Karpas-422 (cell line): ENCODE data around the gene ATRN. TPM values are rescaled to one million over a fixed set of nuclear protein-coding genes. Genes with fewer than 3 reads are reported as not detected.
A peak's percentile ranks its signal among the peaks of the same experiment; 100 is the strongest.
"Not testable (repeated sequence)": the region's sequence is repeated elsewhere in the genome, so short reads cannot be mapped to it uniquely, and the experiment has no call there.

Experiments
- DNase-seq: peaks from one replicate; pipeline ENCODE4 v3.0.0-alpha.2; 2015
- H2AFZ ChIP-seq: fragments of 200-600 bp; sonication (generic); 2 replicates; pipeline ENCODE4 v1.6.1; 2014; ENCODE audit warnings: antibody characterized with exemption, low read length, mixed read lengths
- H3K27ac ChIP-seq: fragments of 200-600 bp; sonication (generic); 2 replicates; pipeline ENCODE4 v1.5.1; 2014; ENCODE audit warnings: mild to moderate bottlenecking, low read length, moderate library complexity
- H3K27me3 ChIP-seq: fragments of 200-600 bp; sonication (generic); 2 replicates; pipeline ENCODE4 v1.6.1; 2014; ENCODE audit warnings: low read length, mixed read lengths
- H3K36me3 ChIP-seq: fragments of 200-600 bp; sonication (generic); 2 replicates; pipeline ENCODE4 v1.6.1; 2014; ENCODE audit warnings: low read length, mixed read lengths; ENCODE audit not compliant: insufficient read depth
- H3K4me1 ChIP-seq: fragments of 200-600 bp; sonication (generic); 2 replicates; pipeline ENCODE4 v1.6.1; 2014; ENCODE audit warnings: mild to moderate bottlenecking, low read length, mixed read lengths
- H3K4me2 ChIP-seq: fragments of 200-600 bp; sonication (generic); 2 replicates; pipeline ENCODE4 v1.6.1; 2014; ENCODE audit warnings: low read length, low read depth, mild to moderate bottlenecking; ENCODE audit not compliant: poor library complexity, severe bottlenecking
- H3K4me3 ChIP-seq: fragments of 200-600 bp; sonication (generic); 2 replicates; pipeline ENCODE4 v1.5.1; 2014; ENCODE audit warnings: mild to moderate bottlenecking, antibody characterized with exemption, low read length, mixed read lengths
- H3K79me2 ChIP-seq: fragments of 200-600 bp; sonication (generic); 2 replicates; pipeline ENCODE4 v1.6.1; 2014; ENCODE audit warnings: mild to moderate bottlenecking, low read length, mixed read lengths
- H3K9ac ChIP-seq: fragments of 200-600 bp; sonication (generic); 2 replicates; pipeline ENCODE4 v1.6.0; 2014; ENCODE audit warnings: low read length
- H3K9me2 ChIP-seq: fragments of 200-600 bp; sonication (generic), shearing (Covaris generic); replicated peaks from 2 replicates; pipeline ENCODE4 v1.6.0; 2014; ENCODE audit warnings: mild to moderate bottlenecking, low read length, moderate library complexity; ENCODE audit not compliant: insufficient read depth
- H3K9me3 ChIP-seq: fragments of 300-700, 200-600 bp; sonication (generic); 2 replicates; pipeline ENCODE4 v1.6.1; 2014; ENCODE audit warnings: low read length, mixed read lengths
- H4K20me1 ChIP-seq: fragments of 200-600 bp; sonication (generic); 2 replicates; pipeline ENCODE4 v1.6.1; 2014; ENCODE audit warnings: mild to moderate bottlenecking, antibody characterized with exemption, low read length, low read depth; ENCODE audit not compliant: insufficient read depth
- total RNA-seq: library from RNA; depleted of rRNA; stranded (reverse); fragments of >200 nt; shearing (Covaris generic); gene quantifications from 2 replicates; pipeline ENCODE4 v1.2.3, GENCODE V29; 2014; ENCODE audit warnings: low replicate concordance; rRNA removed

ATRN gene
- 7.9 and 8.2 TPM in 2 replicates for total RNA-seq

DNA sequence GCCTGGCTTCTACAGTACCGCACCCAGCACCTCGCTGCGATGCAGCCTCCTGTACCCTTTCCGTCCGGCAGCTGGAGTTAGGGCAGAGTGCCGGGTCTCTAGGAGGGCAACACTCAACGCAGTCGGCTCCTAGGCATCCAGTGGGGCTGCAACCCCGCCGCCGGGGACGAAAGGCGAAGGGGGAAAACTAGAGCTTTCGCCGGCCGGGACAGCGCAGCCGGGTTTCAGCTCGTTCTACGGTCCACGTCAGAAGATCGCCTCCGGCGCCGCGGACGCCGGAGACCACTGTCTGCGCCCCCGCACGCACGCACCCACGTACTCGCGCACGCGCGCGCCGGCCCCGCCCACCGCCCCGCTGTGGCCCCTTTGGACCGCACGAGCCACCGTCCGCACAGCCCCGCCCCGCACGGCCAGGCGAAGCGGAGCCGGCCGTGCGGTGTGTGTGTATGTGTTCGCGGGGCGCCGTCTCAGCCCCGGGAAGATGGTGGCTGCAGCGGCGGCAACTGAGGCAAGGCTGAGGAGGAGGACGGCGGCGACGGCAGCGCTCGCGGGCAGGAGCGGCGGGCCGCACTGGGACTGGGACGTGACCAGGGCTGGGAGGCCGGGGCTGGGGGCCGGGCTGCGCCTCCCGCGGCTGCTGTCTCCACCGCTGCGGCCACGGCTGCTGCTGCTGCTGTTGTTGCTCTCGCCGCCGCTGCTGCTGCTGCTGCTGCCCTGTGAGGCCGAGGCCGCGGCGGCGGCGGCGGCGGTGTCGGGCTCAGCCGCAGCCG lies at the start of gene ATRN:
ATRN (plus strand) TSS at position 392 of the 770 bp plus-strand sequence; CDS start at position 482, 90 bp downstream.
- Histone ChIP-seq H3K27me3 (0 out of 2 replicates have a peak, but pooled peaks cover 3% of the 10 kb centered on the region), H3K79me2 (peaks cover 10% of the 10 kb centered on the region; the same call in 1 of the 2 replicates), H3K36me3 (no peaks in the 10 kb centered on the region), H3K4me1 (peaks cover 21% of the 10 kb centered on the region), H3K4me2 (peak within 1 kb of the TSS; percentile 93), H3K9me2 (no peaks in the 10 kb centered on the region), H2AFZ (peak within 1 kb of the TSS; percentile 98), H3K27ac (no peak within 1 kb of the TSS), H3K4me3 (peak within 1 kb of the TSS; percentile 99), H4K20me1 (peaks cover 28% of the 10 kb centered on the region), H3K9me3 (no peaks in the 10 kb centered on the region), H3K9ac (peak within 1 kb of the TSS; percentile 89)
- peak; percentile 95 for DNase-seq

DNA sequence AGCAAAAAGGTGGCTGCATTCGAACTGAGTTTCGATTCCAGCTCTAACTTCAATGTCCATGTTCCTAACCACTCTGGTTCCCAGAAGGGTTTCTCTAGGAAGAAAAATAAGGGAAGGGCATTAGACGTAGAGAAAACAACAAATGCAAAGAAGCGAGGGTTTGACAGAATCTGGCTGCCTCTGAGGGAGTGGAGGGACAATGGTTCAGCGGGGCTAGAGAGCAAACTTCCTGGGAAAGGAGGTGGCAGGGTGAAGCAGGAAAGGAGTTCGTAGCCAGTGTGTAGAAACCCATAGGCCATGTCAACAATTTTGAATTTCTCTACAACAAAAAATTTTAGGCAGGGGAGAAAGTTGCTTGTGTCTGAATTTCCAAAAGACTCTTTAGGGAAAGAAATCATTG lies 48.8 kb upstream of the ATRN start:
- H4K20me1 ChIP-seq, result no peaks in the 10 kb centered on the region
- H3K9ac ChIP-seq, result no peak overlapping the region
- H2AFZ ChIP-seq, result no peak overlapping the region
- no peak overlapping the region for H3K4me2 ChIP-seq
- no peaks in the 10 kb centered on the region for H3K27me3 ChIP-seq
- no peaks in the 10 kb centered on the region for H3K79me2 ChIP-seq
- H3K4me3 ChIP-seq, result no peak overlapping the region
- H3K9me2 ChIP-seq, result no peaks in the 10 kb centered on the region
- H3K4me1 ChIP-seq, result no peaks in the 10 kb centered on the region
- DNase-seq, result no peak
- no peak overlapping the region for H3K27ac ChIP-seq
- H3K36me3 ChIP-seq, result no peaks in the 10 kb centered on the region
- H3K9me3 ChIP-seq, result no peaks in the 10 kb centered on the region

- no peaks in the 10 kb centered on the region for H3K9me3 ChIP-seq
- no peaks in the 10 kb centered on the region for H3K9me2 ChIP-seq
- H3K4me2 ChIP-seq, result no peak overlapping the region
Observed at GRCh38 chr20:3423126-3423525, 47.7 kb upstream of the ATRN start.

GRCh38 chr20:3426766-3427165 lies 44.1 kb upstream of the ATRN start:
- not testable (repeated sequence) for H3K9ac ChIP-seq, H3K4me3 ChIP-seq, H3K9me3 ChIP-seq, H3K27ac ChIP-seq, H4K20me1 ChIP-seq, H3K79me2 ChIP-seq, H3K4me2 ChIP-seq, H3K9me2 ChIP-seq, H2AFZ ChIP-seq, H3K27me3 ChIP-seq, H3K4me1 ChIP-seq, H3K36me3 ChIP-seq, DNase-seq

More at GRCh38 chr20:3423126-3423525, 47.7 kb upstream of the ATRN start:
- no peaks in the 10 kb centered on the region for H3K27me3 ChIP-seq
- no peak overlapping the region for H3K9ac ChIP-seq
- H3K4me3 ChIP-seq, result no peak overlapping the region
- no peak overlapping the region for H2AFZ ChIP-seq
- no peaks in the 10 kb centered on the region for H3K4me1 ChIP-seq
- no peaks in the 10 kb centered on the region for H3K36me3 ChIP-seq
- no peak overlapping the region for H3K27ac ChIP-seq
- no peaks in the 10 kb centered on the region for H4K20me1 ChIP-seq
- DNase-seq, result no peak
- H3K79me2 ChIP-seq, result no peaks in the 10 kb centered on the region

GRCh38 chr20:3430376-3431069 lies 40.3 kb upstream of the ATRN start:
- no peak overlapping the region for H3K27ac ChIP-seq
- H3K79me2 ChIP-seq, result no peaks in the 10 kb centered on the region
- no peaks in the 10 kb centered on the region for H3K9me2 ChIP-seq
- no peaks in the 10 kb centered on the region for H3K4me1 ChIP-seq
- H4K20me1 ChIP-seq, result no peaks in the 10 kb centered on the region
- H3K27me3 ChIP-seq, result no peaks in the 10 kb centered on the region
- H2AFZ ChIP-seq, result no peak overlapping the region
- no peak overlapping the region for H3K9ac ChIP-seq
- no peaks in the 10 kb centered on the region for H3K9me3 ChIP-seq
- H3K36me3 ChIP-seq, result no peaks in the 10 kb centered on the region
- DNase-seq, result no peak
- no peak overlapping the region for H3K4me2 ChIP-seq
- H3K4me3 ChIP-seq, result no peak overlapping the region

DNA sequence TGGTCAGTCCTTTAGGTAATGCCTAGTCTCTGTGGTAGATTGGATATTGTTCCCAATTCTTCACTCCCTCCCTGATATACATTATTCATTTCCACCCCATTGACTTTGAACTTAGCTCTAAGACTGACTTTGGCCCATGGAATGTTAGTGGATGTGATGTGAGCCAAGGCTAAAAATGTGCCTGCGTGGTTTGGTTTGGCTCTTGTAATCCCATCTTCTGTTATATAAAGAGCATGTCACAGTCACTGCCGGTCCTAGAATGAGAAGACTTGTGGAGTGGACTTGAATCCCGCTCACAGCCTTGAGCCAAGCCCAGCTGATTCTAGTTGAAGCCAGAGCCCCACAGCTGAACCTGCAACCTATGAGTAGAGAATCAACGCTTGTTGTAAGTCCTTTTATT lies 39.7 kb upstream of the ATRN start:
- Histone ChIP-seq H3K4me3 (no peak overlapping the region), H3K27me3 (no peaks in the 10 kb centered on the region), H4K20me1 (no peaks in the 10 kb centered on the region), H3K36me3 (no peaks in the 10 kb centered on the region), H3K9me2 (no peaks in the 10 kb centered on the region), H3K4me1 (no peaks in the 10 kb centered on the region), H2AFZ (no peak overlapping the region), H3K9ac (no peak overlapping the region), H3K9me3 (no peaks in the 10 kb centered on the region), H3K27ac (no peak overlapping the region), H3K79me2 (no peaks in the 10 kb centered on the region), H3K4me2 (no peak overlapping the region)
- no peak for DNase-seq

DNA sequence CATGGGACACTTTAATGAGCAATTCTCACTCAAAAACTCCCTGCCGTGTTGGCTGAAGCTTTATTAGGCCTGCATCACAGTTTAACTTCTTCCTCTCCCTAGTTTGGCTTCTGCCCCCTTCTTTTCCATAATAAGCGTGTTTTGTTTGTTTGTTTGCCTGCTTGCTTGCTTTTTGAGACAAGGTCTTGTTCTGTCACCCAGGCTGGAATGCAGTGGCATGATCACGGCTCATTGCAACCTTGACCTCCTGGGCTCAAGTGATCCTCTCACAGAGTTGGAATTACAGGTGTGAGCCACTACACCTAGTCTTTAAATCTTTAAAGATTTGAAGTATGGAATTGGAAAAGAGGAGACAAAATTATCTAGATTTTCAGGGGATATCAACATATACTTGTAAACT lies 38.0 kb upstream of the ATRN start:
- no peak for DNase-seq
- Histone ChIP-seq H3K36me3 (no peaks in the 10 kb centered on the region), H3K27ac (no peak overlapping the region), H3K79me2 (no peaks in the 10 kb centered on the region), H2AFZ (no peak overlapping the region), H3K4me3 (no peak overlapping the region), H4K20me1 (no peaks in the 10 kb centered on the region), H3K27me3 (no peaks in the 10 kb centered on the region), H3K9me3 (no peaks in the 10 kb centered on the region), H3K9me2 (no peaks in the 10 kb centered on the region), H3K4me2 (no peak overlapping the region), H3K4me1 (no peaks in the 10 kb centered on the region), H3K9ac (no peak overlapping the region)

DNA sequence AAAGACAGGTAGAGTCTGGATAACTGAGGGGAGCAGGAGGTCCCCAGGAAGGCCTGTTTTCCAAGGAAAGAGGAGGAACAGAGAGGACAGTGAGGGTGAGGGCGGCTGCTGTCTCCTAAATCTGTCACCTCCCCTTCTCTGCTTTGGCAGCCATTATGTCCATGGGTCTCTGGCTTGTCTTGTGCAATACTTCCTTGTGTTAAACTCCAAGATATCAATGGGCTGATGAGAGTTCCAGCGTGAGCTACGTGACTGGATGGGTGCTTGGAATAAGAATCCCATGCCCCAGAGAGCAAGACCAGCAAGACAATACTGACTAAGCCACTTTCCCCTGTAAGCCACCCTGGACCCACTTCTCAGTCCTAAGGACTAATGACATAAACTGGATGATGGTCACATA lies 37.1 kb upstream of the ATRN start:
- Histone ChIP-seq H4K20me1 (no peaks in the 10 kb centered on the region), H3K36me3 (no peaks in the 10 kb centered on the region), H3K27ac (no peak overlapping the region), H3K79me2 (no peaks in the 10 kb centered on the region), H3K4me1 (no peaks in the 10 kb centered on the region), H3K27me3 (no peaks in the 10 kb centered on the region), H3K9ac (no peak overlapping the region), H2AFZ (no peak overlapping the region), H3K9me2 (no peaks in the 10 kb centered on the region), H3K4me3 (no peak overlapping the region), H3K4me2 (no peak overlapping the region), H3K9me3 (no peaks in the 10 kb centered on the region)
- no peak for DNase-seq
